Ovary (tissue), 3 donors: ENCODE measurements around the gene GDF15.
"Not testable (repeated sequence)": the region's sequence is repeated elsewhere in the genome, so short reads cannot be mapped to it uniquely, and the experiment has no call there.

Experiments
- EP300 ChIP-seq: sonication (generic); formaldehyde crosslinking; IDR thresholded peaks from one replicate; pipeline ENCODE4 v1.6.1; 2017; ENCODE audit warnings: antibody characterized with exemption
- POLR2A ChIP-seq: fragments of 450-650 bp; IDR thresholded peaks from one replicate; pipeline ENCODE4 v1.6.1; 2017; ENCODE audit warnings: antibody characterized with exemption, mild to moderate bottlenecking, moderate library complexity
- TF ChIP-seq, protein P1 (sequence below), 3 donors: fragments of 450-650 bp in 2 of 3; fragments of 200-600 bp in 1 of 3; IDR thresholded peaks; one replicate each; pipeline versions ENCODE4 v1.5.1 to v1.8.0; 2016 to 2022; ENCODE audit warnings: antibody characterized with exemption in 3 of 3, mild to moderate bottlenecking in 1 of 3
- donor health status: DM: no; HTN: no; CAD: no.

DNA sequence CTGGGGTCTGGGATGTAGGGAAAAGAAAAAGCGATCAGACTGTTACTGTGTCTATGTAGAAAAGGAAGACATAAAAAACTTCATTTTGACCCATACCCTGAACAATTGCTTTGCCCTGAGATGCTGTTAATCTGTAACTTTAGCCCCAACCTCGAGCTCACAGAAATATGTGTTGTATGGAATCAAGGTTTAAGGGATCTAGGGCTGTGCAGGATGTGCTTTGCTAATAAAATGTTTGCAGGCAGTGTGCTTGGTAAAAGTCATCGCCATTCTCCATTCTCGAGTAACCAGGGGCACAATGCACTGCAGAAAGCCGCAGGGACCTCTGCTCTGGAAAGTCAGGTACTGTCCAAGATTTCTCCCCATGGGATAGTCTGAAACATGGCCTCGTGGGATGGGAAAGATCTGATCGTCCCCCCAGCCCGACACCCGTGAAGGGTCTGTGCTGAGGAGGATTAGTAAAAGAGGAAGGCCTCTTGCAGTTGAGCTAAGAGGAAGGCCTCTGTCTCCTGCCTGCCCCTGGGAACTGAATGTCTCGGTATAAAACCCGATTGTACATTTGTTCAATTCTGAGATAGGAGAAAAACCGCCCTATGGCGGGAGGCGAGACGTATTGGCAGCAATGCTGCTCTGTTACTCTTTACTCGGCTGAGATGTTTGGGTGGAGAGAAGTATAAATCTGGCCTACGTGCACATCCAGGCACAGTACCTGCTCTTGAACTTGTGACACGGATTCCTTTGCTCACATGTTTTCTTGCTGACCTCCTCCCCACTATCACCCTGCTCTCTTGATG, 16.7 kb downstream of the GDF15 start:
- TF ChIP-seq, protein P1, sequence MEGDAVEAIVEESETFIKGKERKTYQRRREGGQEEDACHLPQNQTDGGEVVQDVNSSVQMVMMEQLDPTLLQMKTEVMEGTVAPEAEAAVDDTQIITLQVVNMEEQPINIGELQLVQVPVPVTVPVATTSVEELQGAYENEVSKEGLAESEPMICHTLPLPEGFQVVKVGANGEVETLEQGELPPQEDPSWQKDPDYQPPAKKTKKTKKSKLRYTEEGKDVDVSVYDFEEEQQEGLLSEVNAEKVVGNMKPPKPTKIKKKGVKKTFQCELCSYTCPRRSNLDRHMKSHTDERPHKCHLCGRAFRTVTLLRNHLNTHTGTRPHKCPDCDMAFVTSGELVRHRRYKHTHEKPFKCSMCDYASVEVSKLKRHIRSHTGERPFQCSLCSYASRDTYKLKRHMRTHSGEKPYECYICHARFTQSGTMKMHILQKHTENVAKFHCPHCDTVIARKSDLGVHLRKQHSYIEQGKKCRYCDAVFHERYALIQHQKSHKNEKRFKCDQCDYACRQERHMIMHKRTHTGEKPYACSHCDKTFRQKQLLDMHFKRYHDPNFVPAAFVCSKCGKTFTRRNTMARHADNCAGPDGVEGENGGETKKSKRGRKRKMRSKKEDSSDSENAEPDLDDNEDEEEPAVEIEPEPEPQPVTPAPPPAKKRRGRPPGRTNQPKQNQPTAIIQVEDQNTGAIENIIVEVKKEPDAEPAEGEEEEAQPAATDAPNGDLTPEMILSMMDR (IDR thresholded peaks at IDR 0.05), result not testable (repeated sequence)
- not testable (repeated sequence) for TF ChIP-seq POLR2A, EP300
